GM21737 (cell line): ENCODE results near the gene BCL2L1.
"Not testable (repeated sequence)": the region's sequence is repeated elsewhere in the genome, so short reads cannot be mapped to it uniquely, and the experiment has no call there.

Source experiments
- ATAC-seq: cut with Tn5 transposase; IDR thresholded peaks from one replicate; pipeline ENCODE4 v1.9.1; 2021; ENCODE audit warnings: mild to moderate bottlenecking, moderate library complexity; ENCODE audit not compliant: unreplicated experiment

Gene BCL2L1

GRCh38 chr20:31722257-31723068 lies at the start of gene BCL2L1:
TSS of gene BCL2L1 (minus strand) at chr20:31722868. CDS start at chr20:31722218, 650 bp downstream.
- no peak for ATAC-seq

- no peak for ATAC-seq
Measured at GRCh38 chr20:31770243-31770642, 47.6 kb upstream of the BCL2L1 start.

GRCh38 chr20:31769681-31770080 lies 47.0 kb upstream of the BCL2L1 start:
- no peak for ATAC-seq

- ATAC-seq = no peak
Measured at GRCh38 chr20:31767805-31768204, 45.1 kb upstream of the BCL2L1 start.

GRCh38 chr20:31764641-31765305 lies 42.1 kb upstream of the BCL2L1 start:
- ATAC-seq = no peak

GRCh38 chr20:31760519-31761240 lies 38.0 kb upstream of the BCL2L1 start:
- no peak for ATAC-seq

GRCh38 chr20:31759836-31760518 lies 37.3 kb upstream of the BCL2L1 start:
- no peak for ATAC-seq

- ATAC-seq = no peak
Measured at GRCh38 chr20:31758991-31759390, 36.3 kb upstream of the BCL2L1 start.

GRCh38 chr20:31758521-31758920 lies 35.9 kb upstream of the BCL2L1 start:
- no peak for ATAC-seq

- ATAC-seq = no peak
Measured at GRCh38 chr20:31757254-31757653, 34.6 kb upstream of the BCL2L1 start.

GRCh38 chr20:31751126-31751525 lies 28.5 kb upstream of the BCL2L1 start:
- no peak for ATAC-seq

- ATAC-seq = no peak
Measured at GRCh38 chr20:31749223-31749622, 26.6 kb upstream of the BCL2L1 start.

- no peak for ATAC-seq
Measured at GRCh38 chr20:31747640-31748039, 25.0 kb upstream of the BCL2L1 start.

GRCh38 chr20:31747028-31747427 lies 24.4 kb upstream of the BCL2L1 start:
- ATAC-seq = not testable (repeated sequence)

- no peak for ATAC-seq
Measured at GRCh38 chr20:31746068-31746878, 23.6 kb upstream of the BCL2L1 start.

- no peak for ATAC-seq
Measured at GRCh38 chr20:31740656-31741323, 18.1 kb upstream of the BCL2L1 start.

GRCh38 chr20:31740208-31740607 lies 17.5 kb upstream of the BCL2L1 start:
- no peak for ATAC-seq

GRCh38 chr20:31739550-31739977 lies 16.9 kb upstream of the BCL2L1 start:
- no peak for ATAC-seq

GRCh38 chr20:31738729-31739549 lies 16.3 kb upstream of the BCL2L1 start, which contains the start of gene TPX2:
TSS of gene TPX2 (plus strand) at chr20:31739290. CDS start at chr20:31757477, 18,187 bp downstream.
- peak; percentile 97 for ATAC-seq
